ENCODE measurements around the gene KDM4B. TPM values are rescaled to one million over a fixed set of nuclear protein-coding genes. Genes with fewer than 3 reads are reported as not detected.

Gene KDM4B
- total and polyA plus RNA-seq, 4 donors: 3.2 to 19.7 (median 12.9) TPM

DNA sequence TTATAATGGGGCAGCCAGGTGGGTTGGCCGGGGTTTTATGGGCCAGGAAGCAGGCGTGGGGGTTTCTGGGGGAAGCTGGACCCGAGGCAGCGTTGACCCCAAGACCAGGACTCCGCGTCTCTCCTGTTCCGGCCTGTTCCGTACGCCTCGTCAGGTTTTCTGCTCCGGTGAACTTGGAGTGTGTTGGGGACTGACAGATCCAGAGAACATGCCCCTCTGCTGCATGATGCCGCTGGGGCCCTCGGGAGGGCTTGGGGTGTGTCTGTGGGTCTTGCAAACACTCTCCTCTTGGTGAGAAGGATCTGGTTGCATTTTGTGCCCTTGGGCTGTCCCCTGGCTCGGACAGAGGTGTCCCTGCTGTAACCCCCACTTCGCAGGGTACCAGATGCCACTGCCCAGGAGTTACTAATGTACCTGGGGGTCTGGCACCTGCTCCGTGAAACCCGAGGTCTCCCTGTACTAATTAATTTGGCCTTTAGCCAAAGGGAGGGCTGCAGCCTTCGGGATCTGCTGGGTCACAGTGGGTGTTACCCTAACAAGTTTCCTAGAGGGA is 15.6 kb downstream of the KDM4B start:
- Histone ChIP-seq H3K4me3 (ENCODE audit: low read depth in 1 of 3, low read length in 3 of 3) (no peak overlapping the region), H3K4me1 (ENCODE audit: control insufficient read depth in 4 of 4, insufficient read depth in 4 of 4, low read length in 3 of 4) (peaks cover 0 to 16% (median 7%) of the 10 kb centered on the region in 4 donors), H3K27me3 (ENCODE audit: control insufficient read depth in 4 of 4, insufficient read depth in 4 of 4, low read length in 3 of 4) (no peaks in the 10 kb centered on the region), H3K9me3 (ENCODE audit: control insufficient read depth in 4 of 4, low read length in 3 of 4) (no peaks in the 10 kb centered on the region), H3K27ac (ENCODE audit: low read depth in 1 of 2, low read length in 2 of 2) (no peak overlapping the region), H3K9ac (ENCODE audit: low read depth in 1 of 2, low read length in 2 of 2) (no peak overlapping the region), H3K36me3 (ENCODE audit: control insufficient read depth in 4 of 4, insufficient read depth in 3 of 4, low read depth in 1 of 4, low read length in 3 of 4) (peaks cover 0 to 7% (median 0%) of the 10 kb centered on the region in 4 donors)
- DNase-seq (ENCODE audit: low spot score): no peak
- 92% methylated on average over 18 of the region's 18 CpGs for WGBS
- TF ChIP-seq RXRA (IDR thresholded peaks at IDR 0.05): no peak

GRCh38 chr19:4985551-4985991 is 16.7 kb downstream of the KDM4B start:
- H3K9ac ChIP-seq (ENCODE audit: low read depth in 1 of 2, low read length in 2 of 2): no peak overlapping the region
- no peak for TF ChIP-seq REST (IDR thresholded peaks at IDR 0.05)
- no peak for TF ChIP-seq RXRA (IDR thresholded peaks at IDR 0.05)
- TF ChIP-seq HNF4A (conservative IDR thresholded peaks at IDR 0.05): no peak
- TF ChIP-seq EGR1 (IDR thresholded peaks at IDR 0.05; ENCODE audit: low read depth in 2 of 2): no peak
- no peak for TF ChIP-seq NR2F2 (IDR thresholded peaks at IDR 0.05)
- no peak for TF ChIP-seq HNF4G (IDR thresholded peaks at IDR 0.05)
- DNase-seq (ENCODE audit: low spot score): no peak
- H3K27ac ChIP-seq (ENCODE audit: low read depth in 1 of 2, low read length in 2 of 2): no peak overlapping the region
- H3K27me3 ChIP-seq (ENCODE audit: control insufficient read depth in 4 of 4, insufficient read depth in 4 of 4, low read length in 3 of 4): no peaks in the 10 kb centered on the region
- peaks cover 0 to 16% (median 8%) of the 10 kb centered on the region in 4 donors for H3K4me1 ChIP-seq (ENCODE audit: control insufficient read depth in 4 of 4, insufficient read depth in 4 of 4, low read length in 3 of 4)
- no peaks in the 10 kb centered on the region for H3K9me3 ChIP-seq (ENCODE audit: control insufficient read depth in 4 of 4, low read length in 3 of 4)
- WGBS: 95% methylated on average over 22 of the region's 22 CpGs
- peaks cover 0 to 7% (median 0%) of the 10 kb centered on the region in 4 donors for H3K36me3 ChIP-seq (ENCODE audit: control insufficient read depth in 4 of 4, insufficient read depth in 3 of 4, low read depth in 1 of 4, low read length in 3 of 4)
- H3K4me3 ChIP-seq (ENCODE audit: low read depth in 1 of 3, low read length in 3 of 3): no peak overlapping the region

- H3K4me1 ChIP-seq (ENCODE audit: control insufficient read depth in 4 of 4, insufficient read depth in 4 of 4, low read length in 3 of 4): peaks cover 0 to 13% (median 6%) of the 10 kb centered on the region in 4 donors
- TF ChIP-seq TAF1 (conservative IDR thresholded peaks at IDR 0.05) (no peak), YY1 (IDR thresholded peaks at IDR 0.05) (no peak), HNF4G (IDR thresholded peaks at IDR 0.05) (no peak), FOXA1 (IDR thresholded peaks at IDR 0.05) (no peak), HNF4A (conservative IDR thresholded peaks at IDR 0.05) (no peak), FOXA2 (IDR thresholded peaks at IDR 0.05) (no peak)
- TF ChIP-seq, protein P1, sequence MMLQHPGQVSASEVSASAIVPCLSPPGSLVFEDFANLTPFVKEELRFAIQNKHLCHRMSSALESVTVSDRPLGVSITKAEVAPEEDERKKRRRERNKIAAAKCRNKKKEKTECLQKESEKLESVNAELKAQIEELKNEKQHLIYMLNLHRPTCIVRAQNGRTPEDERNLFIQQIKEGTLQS (IDR thresholded peaks at IDR 0.05): no peak
Measured at GRCh38 chr19:4986056-4986455, 17.1 kb downstream of the KDM4B start.

More at GRCh38 chr19:4986056-4986455, 17.1 kb downstream of the KDM4B start:
- Histone ChIP-seq H3K27me3 (ENCODE audit: control insufficient read depth in 4 of 4, insufficient read depth in 4 of 4, low read length in 3 of 4) (no peaks in the 10 kb centered on the region), H3K9ac (ENCODE audit: low read depth in 1 of 2, low read length in 2 of 2) (no peak overlapping the region), H3K4me3 (ENCODE audit: low read depth in 1 of 3, low read length in 3 of 3) (no peak overlapping the region), H3K27ac (ENCODE audit: low read depth in 1 of 2, low read length in 2 of 2) (no peak overlapping the region), H3K9me3 (ENCODE audit: control insufficient read depth in 4 of 4, low read length in 3 of 4) (no peaks in the 10 kb centered on the region), H3K36me3 (ENCODE audit: control insufficient read depth in 4 of 4, insufficient read depth in 3 of 4, low read depth in 1 of 4, low read length in 3 of 4) (peaks cover 0 to 7% (median 0%) of the 10 kb centered on the region in 4 donors)
- WGBS: 94% methylated on average over 19 of the region's 19 CpGs
- DNase-seq (ENCODE audit: low spot score): no peak
